SK-N-SH treated with all-trans-retinoic acid at 6 μM for 48 hours (cell line): Measurements from ENCODE around the gene EHD1.

Source experiments
- ATAC-seq: fragments of 200-7000 bp; cut with Tn5 transposase; 3 replicates; pipeline ENCODE4 v1.9.1; 2020; ENCODE audit warnings: mild to moderate bottlenecking, moderate library complexity
- ARNTL ChIP-seq: fragments of 450-650 bp; formaldehyde crosslinking; IDR thresholded peaks from 2 replicates; pipeline ENCODE4 v1.5.0; 2020; ENCODE audit warnings: low read depth, mild to moderate bottlenecking, moderate library complexity, borderline replicate concordance
- BACH2 ChIP-seq: fragments of 250-450 bp; sonication (Bioruptor Pico); IDR thresholded peaks from 2 replicates; pipeline ENCODE4 v1.9.0; 2021; ENCODE audit warnings: mild to moderate bottlenecking, borderline replicate concordance
- CSDC2 ChIP-seq: fragments of 250-450 bp; sonication (Bioruptor Pico); IDR thresholded peaks from 2 replicates; pipeline ENCODE4 v1.5.0; 2020; ENCODE audit warnings: mild to moderate bottlenecking, moderate library complexity
- ESRRG ChIP-seq: fragments of 250-450 bp; sonication (Bioruptor Pico); IDR thresholded peaks from 2 replicates; pipeline ENCODE4 v1.6.1; 2021; ENCODE audit warnings: mild to moderate bottlenecking
- GLIS3 ChIP-seq: fragments of 250-450 bp; sonication (Bioruptor Pico); IDR thresholded peaks from 2 replicates; pipeline ENCODE4 v1.5.0; 2020; ENCODE audit warnings: mild to moderate bottlenecking, moderate library complexity
- ISL1 ChIP-seq: fragments of 250-450 bp; sonication (Bioruptor Pico); IDR thresholded peaks from 2 replicates; pipeline ENCODE4 v2.1.2; 2022; ENCODE audit warnings: mild to moderate bottlenecking, moderate library complexity
- OSR1 ChIP-seq: fragments of 250-450 bp; sonication (Bioruptor Pico); IDR thresholded peaks from 2 replicates; pipeline ENCODE4 v1.8.0; 2022; ENCODE audit warnings: moderate library complexity, mild to moderate bottlenecking, inconsistent platforms
- POU6F1 ChIP-seq: fragments of 250-450 bp; sonication (Bioruptor Pico); IDR thresholded peaks from 2 replicates; pipeline ENCODE4 v1.8.0; 2021; ENCODE audit warnings: low read depth, mild to moderate bottlenecking, moderate library complexity, borderline replicate concordance
- PPARA ChIP-seq: fragments of 250-450 bp; sonication (Bioruptor Pico); IDR thresholded peaks from 2 replicates; pipeline ENCODE4 v1.5.0; 2020; ENCODE audit warnings: mild to moderate bottlenecking, borderline replicate concordance
- RARB ChIP-seq: fragments of 250-450 bp; sonication (Bioruptor Pico); IDR thresholded peaks from 2 replicates; pipeline ENCODE4 v1.8.0; 2021; ENCODE audit warnings: mild to moderate bottlenecking, moderate library complexity
- SNAI2 ChIP-seq: fragments of 250-450 bp; sonication (Bioruptor Pico); IDR thresholded peaks from 2 replicates; pipeline ENCODE4 v1.5.0; 2020; ENCODE audit warnings: mild to moderate bottlenecking, moderate library complexity
- TCF4 ChIP-seq: fragments of 250-450 bp; sonication (Bioruptor Pico); IDR thresholded peaks from 2 replicates; pipeline ENCODE4 v1.8.0; 2021; ENCODE audit warnings: mild to moderate bottlenecking, moderate library complexity, borderline replicate concordance
- TOX ChIP-seq: fragments of 250-450 bp; sonication (Bioruptor Pico); IDR thresholded peaks from 2 replicates; pipeline ENCODE4 v1.8.0; 2021; ENCODE audit warnings: mild to moderate bottlenecking, moderate library complexity, borderline replicate concordance
- TSHZ2 ChIP-seq: fragments of 250-450 bp; sonication (Bioruptor Pico); IDR thresholded peaks from 2 replicates; pipeline ENCODE4 v1.5.0; 2020; ENCODE audit warnings: mild to moderate bottlenecking, moderate library complexity
- ZC3H10 ChIP-seq: fragments of 250-450 bp; sonication (Bioruptor Pico); IDR thresholded peaks from 2 replicates; pipeline ENCODE4 v1.5.1; 2021; ENCODE audit warnings: mild to moderate bottlenecking, moderate library complexity
- ZFP30 ChIP-seq: fragments of 450-650 bp; formaldehyde crosslinking; IDR thresholded peaks from 2 replicates; pipeline ENCODE4 v1.5.0; 2022; ENCODE audit warnings: mild to moderate bottlenecking, moderate library complexity
- ZNF565 ChIP-seq: fragments of 450-650 bp; formaldehyde crosslinking; conservative IDR thresholded peaks from 2 replicates; pipeline ENCODE4 v1.5.0; 2020; ENCODE audit warnings: low read depth, mild to moderate bottlenecking, moderate library complexity
- ZNF70 ChIP-seq: fragments of 450-650 bp; formaldehyde crosslinking; IDR thresholded peaks from 2 replicates; pipeline ENCODE4 v1.5.0; 2020; ENCODE audit warnings: mild to moderate bottlenecking, moderate library complexity
- ZNF8 ChIP-seq: fragments of 450-650 bp; formaldehyde crosslinking; IDR thresholded peaks from 2 replicates; pipeline ENCODE4 v1.5.0; 2020; ENCODE audit warnings: mild to moderate bottlenecking, moderate library complexity
- TF ChIP-seq, protein P1 (sequence below): fragments of 250-450 bp; sonication (Bioruptor Pico); IDR thresholded peaks from 2 replicates; pipeline ENCODE4 v1.5.1; 2020; ENCODE audit warnings: low read depth, mild to moderate bottlenecking, moderate library complexity
- TF ChIP-seq, protein P2 (sequence below): fragments of 250-450 bp; sonication (Bioruptor Pico); IDR thresholded peaks from 2 replicates; pipeline ENCODE4 v1.8.0; 2020; ENCODE audit warnings: mild to moderate bottlenecking, moderate library complexity, borderline replicate concordance

Gene EHD1

DNA sequence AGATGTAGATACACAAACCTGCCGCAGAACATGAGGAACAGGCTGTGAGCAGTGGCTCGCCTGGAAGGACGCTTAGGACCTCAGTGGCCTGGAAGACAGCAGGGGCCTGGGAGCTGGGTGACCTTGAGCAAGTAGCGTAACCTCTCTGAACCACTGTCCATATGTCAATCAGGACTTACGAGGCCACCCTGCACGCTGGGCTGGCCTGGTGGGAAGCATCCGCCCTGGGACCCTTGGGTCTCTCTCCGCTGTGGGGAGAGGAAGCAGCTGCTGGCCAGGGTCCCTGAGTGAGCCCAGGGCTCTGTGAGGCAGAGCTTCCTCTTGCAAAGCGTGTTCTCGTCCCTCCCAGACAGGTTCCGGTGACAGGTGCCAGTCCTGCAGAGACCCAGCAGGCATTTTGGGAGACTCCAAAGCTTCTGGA, 14.0 kb upstream of the EHD1 start:
- TF ChIP-seq PPARA (CRISPR knock-in tag) (no peak), ZNF565 (no peak), ZNF8 (CRISPR knock-in tag) (no peak)
- TF ChIP-seq, protein P1, sequence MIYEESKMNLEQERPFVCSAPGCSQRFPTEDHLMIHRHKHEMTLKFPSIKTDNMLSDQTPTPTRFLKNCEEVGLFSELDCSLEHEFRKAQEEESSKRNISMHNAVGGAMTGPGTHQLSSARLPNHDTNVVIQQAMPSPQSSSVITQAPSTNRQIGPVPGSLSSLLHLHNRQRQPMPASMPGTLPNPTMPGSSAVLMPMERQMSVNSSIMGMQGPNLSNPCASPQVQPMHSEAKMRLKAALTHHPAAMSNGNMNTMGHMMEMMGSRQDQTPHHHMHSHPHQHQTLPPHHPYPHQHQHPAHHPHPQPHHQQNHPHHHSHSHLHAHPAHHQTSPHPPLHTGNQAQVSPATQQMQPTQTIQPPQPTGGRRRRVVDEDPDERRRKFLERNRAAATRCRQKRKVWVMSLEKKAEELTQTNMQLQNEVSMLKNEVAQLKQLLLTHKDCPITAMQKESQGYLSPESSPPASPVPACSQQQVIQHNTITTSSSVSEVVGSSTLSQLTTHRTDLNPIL: no peak
- no peak for ATAC-seq

DNA sequence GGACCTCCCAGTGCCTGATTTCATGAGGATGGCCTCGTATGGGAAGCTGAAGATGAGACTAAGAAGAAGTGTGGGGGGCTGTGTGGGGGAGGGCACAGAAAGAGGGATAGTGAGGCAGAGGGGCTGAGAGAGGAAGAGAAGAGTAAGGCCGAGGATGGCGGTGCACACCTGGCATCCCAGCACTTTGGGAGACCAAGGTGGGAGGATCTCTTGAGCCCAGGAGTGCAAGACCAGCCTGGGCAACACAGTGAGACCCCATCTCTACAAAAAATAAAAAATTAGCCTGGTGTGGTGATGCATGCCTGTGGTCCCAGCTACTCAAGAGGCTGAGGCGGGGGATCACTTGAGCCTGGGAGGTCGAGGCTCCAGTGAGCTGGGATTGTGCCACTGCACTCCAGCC, 13.5 kb upstream of the EHD1 start:
- ATAC-seq: no peak

GRCh38 chr11:64891215-64891848, 12.9 kb upstream of the EHD1 start:
- TF ChIP-seq ZNF565: no peak
- no peak for TF ChIP-seq TCF4 (CRISPR knock-in tag)
- no peak for TF ChIP-seq ESRRG (CRISPR knock-in tag)
- no peak for TF ChIP-seq PPARA (CRISPR knock-in tag)
- no peak for TF ChIP-seq ZC3H10 (CRISPR knock-in tag)
- TF ChIP-seq ARNTL: no peak
- no peak for TF ChIP-seq GLIS3 (CRISPR knock-in tag)
- no peak for ATAC-seq

More for the DNA sequence above, 13.5 kb upstream of the EHD1 start:
- TF ChIP-seq TCF4 (CRISPR knock-in tag): no peak
- TF ChIP-seq ARNTL: no peak
- TF ChIP-seq SNAI2 (CRISPR knock-in tag): no peak
- TF ChIP-seq ZNF70 (CRISPR knock-in tag): no peak
- no peak for TF ChIP-seq BACH2 (CRISPR knock-in tag)
- TF ChIP-seq OSR1 (CRISPR knock-in tag): no peak
- no peak for TF ChIP-seq POU6F1 (CRISPR knock-in tag)
- no peak for TF ChIP-seq ZNF8 (CRISPR knock-in tag)

- TF ChIP-seq ESRRG (CRISPR knock-in tag): no peak
- TF ChIP-seq, protein P2, sequence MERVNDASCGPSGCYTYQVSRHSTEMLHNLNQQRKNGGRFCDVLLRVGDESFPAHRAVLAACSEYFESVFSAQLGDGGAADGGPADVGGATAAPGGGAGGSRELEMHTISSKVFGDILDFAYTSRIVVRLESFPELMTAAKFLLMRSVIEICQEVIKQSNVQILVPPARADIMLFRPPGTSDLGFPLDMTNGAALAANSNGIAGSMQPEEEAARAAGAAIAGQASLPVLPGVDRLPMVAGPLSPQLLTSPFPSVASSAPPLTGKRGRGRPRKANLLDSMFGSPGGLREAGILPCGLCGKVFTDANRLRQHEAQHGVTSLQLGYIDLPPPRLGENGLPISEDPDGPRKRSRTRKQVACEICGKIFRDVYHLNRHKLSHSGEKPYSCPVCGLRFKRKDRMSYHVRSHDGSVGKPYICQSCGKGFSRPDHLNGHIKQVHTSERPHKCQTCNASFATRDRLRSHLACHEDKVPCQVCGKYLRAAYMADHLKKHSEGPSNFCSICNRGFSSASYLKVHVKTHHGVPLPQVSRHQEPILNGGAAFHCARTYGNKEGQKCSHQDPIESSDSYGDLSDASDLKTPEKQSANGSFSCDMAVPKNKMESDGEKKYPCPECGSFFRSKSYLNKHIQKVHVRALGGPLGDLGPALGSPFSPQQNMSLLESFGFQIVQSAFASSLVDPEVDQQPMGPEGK (CRISPR knock-in tag): no peak
- TF ChIP-seq ISL1 (CRISPR knock-in tag): no peak
- TF ChIP-seq BACH2 (CRISPR knock-in tag): no peak
- TF ChIP-seq TOX (CRISPR knock-in tag): no peak
- no peak for TF ChIP-seq ZNF8 (CRISPR knock-in tag)
- TF ChIP-seq ARNTL: no peak
- TF ChIP-seq, all 23 proteins: peak for 0
These were observed 12.1 kb upstream of the EHD1 start for GRCh38 chr11:64890522-64890939.

DNA sequence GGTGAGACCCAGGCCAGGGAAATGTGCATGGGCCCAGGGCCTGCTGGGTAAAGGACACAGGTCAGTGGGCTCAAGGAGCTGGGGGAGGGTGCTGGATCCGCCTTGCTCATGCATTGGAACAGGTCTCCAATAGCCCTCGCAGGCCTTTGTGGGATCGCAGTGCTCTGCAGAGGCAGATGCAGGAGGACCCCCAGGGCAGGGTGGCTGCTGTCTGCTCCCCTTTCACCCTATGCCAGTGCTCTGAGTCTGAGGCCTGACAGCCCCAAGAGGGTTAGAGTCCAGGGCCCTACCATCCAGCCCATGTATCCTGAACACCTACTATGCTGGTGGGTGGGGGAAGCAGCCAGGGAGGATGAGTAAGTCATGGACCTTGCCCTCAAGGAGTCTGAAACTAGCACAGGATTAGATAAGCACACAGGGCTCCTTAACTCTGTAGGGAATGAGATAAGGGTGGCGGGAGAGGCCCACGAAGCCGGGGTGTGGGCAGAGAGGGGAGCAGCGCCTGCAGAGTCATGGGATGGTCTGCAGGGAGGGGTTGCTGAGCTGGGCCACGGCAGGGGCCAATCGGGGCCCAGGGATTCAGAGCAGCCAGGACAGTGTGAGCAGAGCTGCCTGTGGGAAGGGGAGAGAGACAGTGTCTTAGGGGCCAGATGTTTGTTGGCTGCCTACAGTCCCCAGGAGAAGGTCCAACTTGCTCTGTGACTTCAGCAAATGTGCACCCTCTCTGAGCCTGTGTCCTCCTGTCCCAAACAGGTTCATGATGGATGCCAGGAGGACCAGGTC, 10.5 kb upstream of the EHD1 start:
- ATAC-seq: no peak
- TF ChIP-seq TCF4 (CRISPR knock-in tag): no peak
- no peak for TF ChIP-seq GLIS3 (CRISPR knock-in tag)
- TF ChIP-seq PPARA (CRISPR knock-in tag): no peak
- TF ChIP-seq ZFP30 (CRISPR knock-in tag): no peak

More at GRCh38 chr11:64890522-64890939, 12.1 kb upstream of the EHD1 start:
- no peak for ATAC-seq

DNA sequence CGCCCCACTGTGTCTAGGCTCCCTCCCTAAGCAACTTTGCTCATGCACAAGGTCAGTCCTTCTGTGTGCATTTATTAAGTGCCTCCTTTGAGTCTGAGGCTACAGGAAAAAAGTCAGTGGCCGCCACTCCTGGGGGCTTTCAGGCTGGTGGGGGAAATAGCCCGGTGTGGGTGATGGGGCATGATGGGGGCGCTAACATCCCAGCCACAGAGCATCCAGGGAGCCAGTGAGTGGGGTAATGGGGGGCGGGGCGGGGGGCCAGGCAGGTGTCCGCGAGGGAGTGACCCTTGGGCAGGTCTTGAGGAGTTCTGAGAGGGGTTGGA, 9.9 kb upstream of the EHD1 start:
- ATAC-seq: no peak
- TF ChIP-seq ZFP30 (CRISPR knock-in tag) (no peak), SNAI2 (CRISPR knock-in tag) (no peak), ZC3H10 (CRISPR knock-in tag) (no peak), ARNTL (no peak), RARB (CRISPR knock-in tag) (no peak), CSDC2 (no peak), TSHZ2 (CRISPR knock-in tag) (no peak), ZNF70 (CRISPR knock-in tag) (no peak)
